Activated CD8-positive, alpha-beta memory T cell treated with anti-CD3 and anti-CD28 coated beads, Interleukin-2, amount 50 U/mL, for 24 hours (primary cell): ENCODE data around the gene CD300LB.
"Not testable (repeated sequence)": the region's sequence is repeated elsewhere in the genome, so short reads cannot be mapped to it uniquely, and the experiment has no call there.

Source experiments
- DNase-seq: peaks from one replicate; pipeline ENCODE4 v3.0.0-alpha.2; 2020; ENCODE audit errors: extremely low read depth

CD300LB gene

GRCh38 chr17:74531231-74531761, at the start of gene CD300LB:
Gene CD300LB, minus strand, starts transcription at chr17:74531475. Its CDS starts 125 bp downstream, at chr17:74531350.
- DNase-seq: no peak

- no peak for DNase-seq
Observed at GRCh38 chr17:74579900-74580299, 48.6 kb upstream of the CD300LB start.

GRCh38 chr17:74578979-74579378, 47.7 kb upstream of the CD300LB start:
- no peak for DNase-seq

- no peak for DNase-seq
Observed at GRCh38 chr17:74574489-74575142, 43.3 kb upstream of the CD300LB start.

- not testable (repeated sequence) for DNase-seq
Observed at GRCh38 chr17:74573635-74574034, 42.4 kb upstream of the CD300LB start.

GRCh38 chr17:74573169-74573568, 41.9 kb upstream of the CD300LB start:
- no peak for DNase-seq

GRCh38 chr17:74571621-74572270, 40.5 kb upstream of the CD300LB start:
- no peak for DNase-seq

- no peak for DNase-seq
Observed at GRCh38 chr17:74569020-74570003, 38.0 kb upstream of the CD300LB start.

- no peak for DNase-seq
Observed at GRCh38 chr17:74568106-74568873, 37.0 kb upstream of the CD300LB start.

- DNase-seq: no peak
Observed at GRCh38 chr17:74567397-74567796, 36.1 kb upstream of the CD300LB start, which contains the start of gene CD300H. Gene CD300H, minus strand, starts transcription at chr17:74567509.

GRCh38 chr17:74566132-74566753, 35.0 kb upstream of the CD300LB start:
- DNase-seq: no peak

GRCh38 chr17:74565126-74565525, 33.9 kb upstream of the CD300LB start:
- DNase-seq: no peak

GRCh38 chr17:74563358-74563757, 32.1 kb upstream of the CD300LB start:
- no peak for DNase-seq

GRCh38 chr17:74561586-74561985, 30.3 kb upstream of the CD300LB start:
- no peak for DNase-seq

GRCh38 chr17:74558882-74559519, 27.7 kb upstream of the CD300LB start:
- DNase-seq: no peak

GRCh38 chr17:74558402-74558801, 27.1 kb upstream of the CD300LB start:
- not testable (repeated sequence) for DNase-seq

GRCh38 chr17:74555427-74555940, 24.2 kb upstream of the CD300LB start:
- DNase-seq: no peak

GRCh38 chr17:74554909-74555308, 23.6 kb upstream of the CD300LB start:
- no peak for DNase-seq

- no peak for DNase-seq
Observed at GRCh38 chr17:74552037-74552436, 20.8 kb upstream of the CD300LB start.

- no peak for DNase-seq
Observed at GRCh38 chr17:74550602-74551001, 19.3 kb upstream of the CD300LB start.
